Measurements from ENCODE around the gene TDP1.

GRCh38 chr14:89912667-89913211 is 43.0 kb upstream of the TDP1 start:
- TF ChIP-seq POLR2A (IDR thresholded peaks at IDR 0.05) (no peak), CTCF (IDR thresholded peaks at IDR 0.05) (no peak)
